Breast epithelium (tissue), 4 donors: ENCODE measurements around the gene KPNA4. TPM values are rescaled to one million over a fixed set of nuclear protein-coding genes. Genes with fewer than 3 reads are reported as not detected.
A peak's percentile ranks its signal among the peaks of the same experiment; 100 is the strongest.
"Not testable (repeated sequence)": the region's sequence is repeated elsewhere in the genome, so short reads cannot be mapped to it uniquely, and the experiment has no call there.

Experiments
- DNase-seq, 2 donors: peaks; one replicate each; pipeline ENCODE4 v3.0.0-alpha.2; 2019; ENCODE audit warnings: low spot score in 2 of 2
- H3K27ac ChIP-seq, 2 donors: fragments of 200-600 bp; sonication (generic) in 1 of 2; one replicate each; pipeline ENCODE4 v1.5.1; 2016 to 2019; ENCODE audit warnings: mild to moderate bottlenecking in 1 of 2
- H3K27me3 ChIP-seq, 2 donors: fragments of 200-600 bp; sonication (generic) in 1 of 2; one replicate each; pipeline versions ENCODE4 v1.5.1 to v1.6.0; 2017 to 2019; ENCODE audit warnings: control low read depth in 1 of 2, mild to moderate bottlenecking in 1 of 2
- H3K36me3 ChIP-seq: fragments of 200-600 bp; one replicate; pipeline ENCODE4 v1.5.1; 2019
- H3K4me1 ChIP-seq, 2 donors: fragments of 200-600 bp; sonication (generic); one replicate each; pipeline ENCODE4 v1.5.1; 2016 to 2019; ENCODE audit warnings: control low read depth in 1 of 2
- H3K4me3 ChIP-seq, 3 donors: fragments of 200-600 bp; sonication (generic); 1 replicate in 2 of 3; 2 replicates in 1 of 3; pipeline ENCODE4 v1.5.1; 2016 to 2019; ENCODE audit warnings: mild to moderate bottlenecking in 3 of 3, moderate library complexity in 2 of 3
- H3K9me3 ChIP-seq, 2 donors: fragments of 200-600 bp; sonication (generic) in 1 of 2; one replicate each; pipeline ENCODE4 v1.5.1; 2016 to 2019; ENCODE audit warnings: control low read depth in 1 of 2
- CTCF ChIP-seq, 3 donors: fragments of 450-650 bp; IDR thresholded peaks; one replicate each; pipeline ENCODE4 v1.5.1; 2016 to 2017; ENCODE audit warnings: antibody characterized with exemption in 3 of 3, mild to moderate bottlenecking in 3 of 3, moderate library complexity in 3 of 3
- POLR2A ChIP-seq: fragments of 450-650 bp; IDR thresholded peaks from one replicate; pipeline ENCODE4 v1.6.1; 2016; ENCODE audit warnings: antibody characterized with exemption, mild to moderate bottlenecking, moderate library complexity
- POLR2AphosphoS5 ChIP-seq, 3 donors: sonication (generic); formaldehyde crosslinking; IDR thresholded peaks; one replicate each; pipeline ENCODE4 v1.6.1; 2017; ENCODE audit warnings: antibody characterized with exemption in 3 of 3
- intact Hi-C: fragments of 100-400 bp; cut with DNase I; formaldehyde crosslinking; loops from one replicate; pipeline ENCODE4 v1.15.1; 2023; ENCODE audit warnings: low total_unique reads
- total RNA-seq, 3 donors: library from RNA; depleted of rRNA; stranded (reverse); fragments of >200 nt; gene quantifications; one replicate each; pipeline ENCODE4 v1.1.0, GENCODE V29; 2016

KPNA4 gene
- total RNA-seq, 3 donors from 2014 or later: 25.2 to 39.2 (median 35.6) TPM

- Histone ChIP-seq H3K4me1 (no peaks in the 10 kb centered on the region), H3K27me3 (no peaks in the 10 kb centered on the region), H3K36me3 (no peaks in the 10 kb centered on the region), H3K4me3 (no peak overlapping the region), H3K27ac (no peak overlapping the region), H3K9me3 (no peaks in the 10 kb centered on the region)
- TF ChIP-seq CTCF (IDR thresholded peaks at IDR 0.05) (no peak), POLR2AphosphoS5 (IDR thresholded peaks at IDR 0.05) (no peak), POLR2A (no peak)
- intact Hi-C loops: no loop called here
- DNase-seq: no peak
These were observed 110.4 kb downstream of the KPNA4 start for GRCh38 chr3:160454995-160455394.

- H3K27me3 ChIP-seq, H3K9me3 ChIP-seq, H3K4me3 ChIP-seq, DNase-seq, H3K4me1 ChIP-seq, H3K36me3 ChIP-seq, H3K27ac ChIP-seq, intact Hi-C loops: not testable (repeated sequence)
These were observed 113.1 kb downstream of the KPNA4 start for GRCh38 chr3:160452251-160452650.

- Histone ChIP-seq H3K27ac (no peak overlapping the region), H3K4me3 (no peak overlapping the region), H3K9me3 (no peaks in the 10 kb centered on the region), H3K27me3 (no peaks in the 10 kb centered on the region), H3K36me3 (no peaks in the 10 kb centered on the region), H3K4me1 (no peaks in the 10 kb centered on the region)
- DNase-seq: no peak
- no peak for TF ChIP-seq POLR2AphosphoS5 (IDR thresholded peaks at IDR 0.05)
- TF ChIP-seq CTCF (IDR thresholded peaks at IDR 0.05): no peak
- TF ChIP-seq POLR2A: no peak
- intact Hi-C loops: no loop called here
These were observed 113.8 kb downstream of the KPNA4 start for GRCh38 chr3:160451602-160452001.

- Histone ChIP-seq H3K27me3 (no peaks in the 10 kb centered on the region), H3K27ac (no peak overlapping the region), H3K9me3 (no peaks in the 10 kb centered on the region), H3K4me1 (no peaks in the 10 kb centered on the region), H3K4me3 (no peak overlapping the region), H3K36me3 (no peaks in the 10 kb centered on the region)
- intact Hi-C loops: no loop called here
- TF ChIP-seq POLR2A (no peak), POLR2AphosphoS5 (IDR thresholded peaks at IDR 0.05) (no peak), CTCF (IDR thresholded peaks at IDR 0.05) (no peak)
- no peak for DNase-seq
These were observed 114.5 kb downstream of the KPNA4 start for GRCh38 chr3:160450846-160451245.

GRCh38 chr3:160449636-160450598, 115.5 kb downstream of the KPNA4 start, which contains the start of gene TRIM59:
TRIM59 (minus strand) TSS chr3:160449786; CDS start chr3:160439183, 10,603 bp downstream.
- peak within 1 kb of the TSS; percentile 40 to 80 (median 61) for H3K4me3 ChIP-seq
- no peaks in the 10 kb centered on the region for H3K36me3 ChIP-seq
- H3K27ac ChIP-seq: peak within 1 kb of the TSS; percentile 79
- TF ChIP-seq POLR2AphosphoS5 (IDR thresholded peaks at IDR 0.05) (peak in 2 of 3 donors; percentile 63 to 74), CTCF (IDR thresholded peaks at IDR 0.05) (no peak)
- H3K27me3 ChIP-seq: no peaks in the 10 kb centered on the region
- H3K9me3 ChIP-seq: no peaks in the 10 kb centered on the region
- DNase-seq: peak; percentile 83 to 90
- intact Hi-C loops: no loop called here
- H3K4me1 ChIP-seq: no peaks in the 10 kb centered on the region
